HG03139 (cell line): Measurements from ENCODE around the gene STK35.

Experiments
- ATAC-seq: cut with Tn5 transposase; IDR thresholded peaks from one replicate; pipeline ENCODE4 v1.9.1; 2021; ENCODE audit not compliant: unreplicated experiment

Gene STK35

GRCh38 chr20:2103461-2104153 lies 2.0 kb downstream of the STK35 start:
- ATAC-seq: no peak

- ATAC-seq: no peak
These were observed 2.6 kb downstream of the STK35 start for GRCh38 chr20:2104236-2104635.

- no peak for ATAC-seq
These were observed 6.9 kb downstream of the STK35 start for GRCh38 chr20:2108498-2108897.

- no peak for ATAC-seq
These were observed 7.4 kb downstream of the STK35 start for GRCh38 chr20:2108987-2109386.

GRCh38 chr20:2109425-2110210 lies 8.0 kb downstream of the STK35 start:
- no peak for ATAC-seq

GRCh38 chr20:2112910-2113309 lies 11.3 kb downstream of the STK35 start:
- ATAC-seq: no peak

GRCh38 chr20:2114127-2114959 lies 12.7 kb downstream of the STK35 start:
- no peak for ATAC-seq

GRCh38 chr20:2114990-2115681 lies 13.5 kb downstream of the STK35 start:
- no peak for ATAC-seq

GRCh38 chr20:2116170-2116940 lies 14.7 kb downstream of the STK35 start:
- no peak for ATAC-seq

- ATAC-seq: no peak
These were observed 17.2 kb downstream of the STK35 start for GRCh38 chr20:2118783-2119182.

- ATAC-seq: no peak
These were observed 21.3 kb downstream of the STK35 start for GRCh38 chr20:2122936-2123335.

- ATAC-seq: no peak
These were observed 22.1 kb downstream of the STK35 start for GRCh38 chr20:2123720-2124119.

- ATAC-seq: no peak
These were observed 23.1 kb downstream of the STK35 start for GRCh38 chr20:2124564-2125213.

- ATAC-seq: no peak
These were observed 24.0 kb downstream of the STK35 start for GRCh38 chr20:2125474-2126112.

GRCh38 chr20:2127238-2127637 lies 25.6 kb downstream of the STK35 start:
- no peak for ATAC-seq

- ATAC-seq: no peak
These were observed 26.9 kb downstream of the STK35 start for GRCh38 chr20:2128542-2128941.

- ATAC-seq: no peak
These were observed 28.5 kb downstream of the STK35 start for GRCh38 chr20:2130062-2130591.

GRCh38 chr20:2130683-2131082 lies 29.1 kb downstream of the STK35 start:
- no peak for ATAC-seq

GRCh38 chr20:2131366-2131765 lies 29.7 kb downstream of the STK35 start:
- no peak for ATAC-seq
